Glutamatergic neuron (in vitro differentiated cells): ENCODE results near the gene CTR9. TPM values are rescaled to one million over a fixed set of nuclear protein-coding genes. Genes with fewer than 3 reads are reported as not detected.

Experiments
- DNase-seq: peaks from one replicate; pipeline ENCODE4 v3.0.0; 2022
- H3K27ac Mint-ChIP-seq: one replicate; pipeline ENCODE4 v1.8.0; 2020; ENCODE audit warnings: mild to moderate bottlenecking, mixed read lengths, inconsistent platforms; ENCODE audit not compliant: unreplicated experiment
- H3K27me3 Mint-ChIP-seq: one replicate; pipeline ENCODE4 v1.8.0; 2020; ENCODE audit warnings: mild to moderate bottlenecking, moderate library complexity, mixed read lengths, inconsistent platforms; ENCODE audit not compliant: unreplicated experiment
- H3K36me3 Mint-ChIP-seq: one replicate; pipeline ENCODE4 v1.8.0; 2020; ENCODE audit warnings: mild to moderate bottlenecking, mixed read lengths, inconsistent platforms; ENCODE audit not compliant: unreplicated experiment
- H3K4me1 Mint-ChIP-seq: one replicate; pipeline ENCODE4 v1.8.0; 2020; ENCODE audit warnings: mild to moderate bottlenecking, low read depth, mixed read lengths, inconsistent platforms; ENCODE audit not compliant: unreplicated experiment
- H3K4me3 Mint-ChIP-seq: one replicate; pipeline ENCODE4 v1.8.0; 2020; ENCODE audit warnings: mild to moderate bottlenecking, mixed read lengths, inconsistent platforms; ENCODE audit not compliant: unreplicated experiment
- H3K9me3 Mint-ChIP-seq: one replicate; pipeline ENCODE4 v1.8.0; 2020; ENCODE audit warnings: mild to moderate bottlenecking, moderate library complexity, mixed read lengths, inconsistent platforms; ENCODE audit not compliant: unreplicated experiment
- total RNA-seq: library from RNA; stranded (reverse); fragmentation: NEBNext Ultra II Directional; extraction: Animal tissue kit (Norgen Biotek cat#: 25700); gene quantifications from one replicate; pipeline ENCODE4 v1.2.1, GENCODE V29; 2021; ENCODE audit not compliant: unreplicated experiment
- TF ChIP-seq, protein P1 (sequence below): fragments of 200-600 bp; sonication (generic); IDR thresholded peaks from one replicate; pipeline ENCODE4 v1.5.0; 2021; ENCODE audit not compliant: partially characterized antibody, unreplicated experiment

Gene CTR9
- total RNA-seq, 1 donor from 2014 or later = 32.7 TPM

DNA sequence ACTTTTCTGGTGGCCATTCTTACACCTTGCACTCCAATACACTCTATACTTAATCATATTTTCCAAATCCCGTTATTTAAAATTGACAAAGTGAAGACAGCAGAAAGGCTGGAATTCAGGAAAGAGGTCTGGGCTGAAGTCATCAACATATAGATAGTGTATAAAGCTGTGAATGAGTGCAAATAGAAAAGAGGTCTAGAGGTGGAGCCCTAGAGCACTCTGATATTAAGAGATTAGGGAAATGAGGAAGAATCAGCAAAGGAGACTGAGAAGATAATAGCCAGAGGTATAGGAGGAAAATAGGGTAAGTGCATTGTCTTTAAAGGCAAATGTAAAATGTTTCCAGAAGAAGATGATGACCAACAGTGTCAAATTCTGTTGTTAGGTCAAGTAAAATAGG is 7.9 kb downstream of the CTR9 start:
- Mint-ChIP-seq H3K9me3 (no peaks in the 10 kb centered on the region), H3K27ac (no peak overlapping the region), H3K27me3 (no peaks in the 10 kb centered on the region), H3K4me3 (no peak overlapping the region), H3K36me3 (no peaks in the 10 kb centered on the region), H3K4me1 (no peaks in the 10 kb centered on the region)
- DNase-seq = no peak
- TF ChIP-seq, protein P1, sequence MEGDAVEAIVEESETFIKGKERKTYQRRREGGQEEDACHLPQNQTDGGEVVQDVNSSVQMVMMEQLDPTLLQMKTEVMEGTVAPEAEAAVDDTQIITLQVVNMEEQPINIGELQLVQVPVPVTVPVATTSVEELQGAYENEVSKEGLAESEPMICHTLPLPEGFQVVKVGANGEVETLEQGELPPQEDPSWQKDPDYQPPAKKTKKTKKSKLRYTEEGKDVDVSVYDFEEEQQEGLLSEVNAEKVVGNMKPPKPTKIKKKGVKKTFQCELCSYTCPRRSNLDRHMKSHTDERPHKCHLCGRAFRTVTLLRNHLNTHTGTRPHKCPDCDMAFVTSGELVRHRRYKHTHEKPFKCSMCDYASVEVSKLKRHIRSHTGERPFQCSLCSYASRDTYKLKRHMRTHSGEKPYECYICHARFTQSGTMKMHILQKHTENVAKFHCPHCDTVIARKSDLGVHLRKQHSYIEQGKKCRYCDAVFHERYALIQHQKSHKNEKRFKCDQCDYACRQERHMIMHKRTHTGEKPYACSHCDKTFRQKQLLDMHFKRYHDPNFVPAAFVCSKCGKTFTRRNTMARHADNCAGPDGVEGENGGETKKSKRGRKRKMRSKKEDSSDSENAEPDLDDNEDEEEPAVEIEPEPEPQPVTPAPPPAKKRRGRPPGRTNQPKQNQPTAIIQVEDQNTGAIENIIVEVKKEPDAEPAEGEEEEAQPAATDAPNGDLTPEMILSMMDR = no peak

DNA sequence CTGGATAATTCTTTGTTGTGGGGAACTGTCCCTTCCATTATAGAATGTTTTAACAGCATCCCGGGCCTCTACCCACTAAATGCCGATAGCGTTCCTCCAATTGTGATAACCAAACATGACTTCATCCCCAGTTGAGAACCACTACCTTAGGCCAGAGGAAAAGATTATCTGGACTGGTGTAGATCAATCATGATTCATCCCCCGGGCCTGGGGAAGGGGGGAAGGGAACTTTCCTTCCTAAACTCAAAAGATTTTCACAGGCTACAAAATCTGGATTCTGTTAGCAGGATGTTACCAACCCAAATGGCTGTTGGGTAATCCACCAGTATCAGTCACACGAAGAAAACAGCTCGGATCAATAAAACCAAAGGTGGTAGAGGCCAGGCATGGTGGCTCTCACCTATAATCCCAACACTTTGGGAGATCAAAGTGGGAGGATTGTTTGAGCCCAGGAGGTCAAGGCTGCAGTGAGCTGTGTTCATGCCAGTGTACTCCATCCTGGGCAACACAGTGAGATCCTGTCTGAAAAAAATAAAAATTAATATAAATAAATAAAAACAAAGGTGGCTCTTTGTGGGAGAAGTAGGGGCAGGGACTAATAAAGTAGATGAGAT is 10.1 kb downstream of the CTR9 start:
- TF ChIP-seq, protein P1 = no peak
- DNase-seq = no peak
- H3K36me3 Mint-ChIP-seq = no peaks in the 10 kb centered on the region
- no peaks in the 10 kb centered on the region for H3K27me3 Mint-ChIP-seq
- no peaks in the 10 kb centered on the region for H3K9me3 Mint-ChIP-seq
- H3K27ac Mint-ChIP-seq = no peak overlapping the region
- H3K4me3 Mint-ChIP-seq = no peak overlapping the region
- no peaks in the 10 kb centered on the region for H3K4me1 Mint-ChIP-seq

DNA sequence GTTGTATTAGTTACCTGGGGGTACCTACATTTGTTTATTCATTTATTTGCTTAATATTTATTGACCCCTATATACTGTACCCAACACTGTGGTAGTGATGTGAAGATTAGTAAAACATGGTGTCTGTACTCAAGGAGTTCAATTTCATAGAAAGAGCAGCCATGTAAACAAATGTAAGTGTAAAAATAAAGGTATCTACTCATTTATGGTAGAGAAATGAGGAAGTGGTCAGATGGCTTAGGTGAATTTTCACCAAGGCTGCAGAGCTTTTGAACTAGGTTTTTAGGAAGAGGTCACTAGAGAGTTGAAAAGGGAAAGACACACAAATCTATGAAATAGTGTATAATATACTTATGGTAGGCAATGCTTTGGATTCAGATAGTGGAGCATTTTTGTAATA is 11.1 kb downstream of the CTR9 start:
- no peak overlapping the region for H3K27ac Mint-ChIP-seq
- no peaks in the 10 kb centered on the region for H3K27me3 Mint-ChIP-seq
- no peak for DNase-seq
- TF ChIP-seq, protein P1 = no peak
- no peaks in the 10 kb centered on the region for H3K4me1 Mint-ChIP-seq
- H3K36me3 Mint-ChIP-seq = no peaks in the 10 kb centered on the region
- no peak overlapping the region for H3K4me3 Mint-ChIP-seq
- no peaks in the 10 kb centered on the region for H3K9me3 Mint-ChIP-seq

DNA sequence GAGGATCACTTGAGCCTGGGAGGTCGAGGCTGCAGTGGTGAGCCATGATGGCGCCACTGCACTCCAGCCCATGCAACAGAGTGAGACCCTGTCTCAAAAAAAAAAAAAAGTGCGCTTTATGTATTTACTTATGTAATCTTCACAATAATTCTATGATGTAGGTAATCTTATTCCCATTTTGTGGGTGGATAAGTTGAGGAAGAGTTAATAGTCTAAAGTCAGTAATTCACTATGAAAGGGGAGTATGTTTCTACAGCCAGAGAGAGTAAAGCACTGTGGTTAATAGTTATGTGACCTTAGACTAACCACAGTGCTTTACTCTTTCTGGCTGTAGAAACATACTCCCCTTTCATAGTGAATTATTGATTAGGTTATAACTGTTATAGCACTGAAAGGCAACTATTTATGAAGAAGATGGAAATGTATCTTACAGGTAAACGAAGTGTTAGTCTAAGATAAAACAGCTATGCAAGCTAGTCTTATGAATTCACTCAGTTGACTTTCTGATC is 11.9 kb downstream of the CTR9 start:
- no peaks in the 10 kb centered on the region for H3K4me1 Mint-ChIP-seq
- H3K27me3 Mint-ChIP-seq = no peaks in the 10 kb centered on the region
- no peak overlapping the region for H3K4me3 Mint-ChIP-seq

DNA sequence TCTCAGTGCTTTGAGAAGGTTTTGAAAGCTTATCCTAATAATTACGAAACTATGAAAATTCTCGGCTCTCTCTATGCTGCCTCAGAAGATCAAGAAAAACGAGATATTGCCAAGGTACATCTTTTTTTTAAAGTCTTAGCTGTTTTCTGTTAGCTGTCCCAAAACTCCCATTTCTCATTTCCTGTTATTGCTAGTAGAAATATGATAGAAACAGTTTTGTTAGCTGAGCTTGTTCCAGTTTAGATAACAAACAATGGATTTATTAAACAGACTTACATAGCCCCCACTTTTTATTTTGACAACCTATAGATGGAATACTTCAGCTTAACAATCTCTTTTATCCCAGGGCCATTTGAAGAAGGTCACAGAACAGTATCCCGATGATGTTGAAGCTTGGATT is 12.7 kb downstream of the CTR9 start:
- Mint-ChIP-seq H3K36me3 (no peaks in the 10 kb centered on the region), H3K4me3 (no peak overlapping the region), H3K4me1 (no peaks in the 10 kb centered on the region), H3K27ac (no peak overlapping the region), H3K9me3 (no peaks in the 10 kb centered on the region), H3K27me3 (no peaks in the 10 kb centered on the region)
- TF ChIP-seq, protein P1 = no peak
- no peak for DNase-seq

More for the DNA sequence above, 11.9 kb downstream of the CTR9 start:
- Mint-ChIP-seq H3K9me3 (no peaks in the 10 kb centered on the region), H3K27ac (no peak overlapping the region), H3K36me3 (no peaks in the 10 kb centered on the region)
- DNase-seq = no peak
- TF ChIP-seq, protein P1 = no peak
